ENCODE data around the gene CYP11A1. TPM values are rescaled to one million over a fixed set of nuclear protein-coding genes. Genes with fewer than 3 reads are reported as not detected.
A peak's percentile ranks its signal among the peaks of the same experiment; 100 is the strongest.

CYP11A1 gene
- total RNA-seq, 1 donor from 2014 or later, result 2.0 TPM

- TF ChIP-seq CTCF (IDR thresholded peaks at IDR 0.05; ENCODE audit: unreplicated experiment), result no peak
- peaks cover 82% of the 10 kb centered on the region for H3K27me3 Mint-ChIP-seq
- DNase-seq (ENCODE audit: low spot score, unreplicated experiment), result no peak
These were observed 61.8 kb downstream of the CYP11A1 start for GRCh38 chr15:74305687-74306086.

DNA sequence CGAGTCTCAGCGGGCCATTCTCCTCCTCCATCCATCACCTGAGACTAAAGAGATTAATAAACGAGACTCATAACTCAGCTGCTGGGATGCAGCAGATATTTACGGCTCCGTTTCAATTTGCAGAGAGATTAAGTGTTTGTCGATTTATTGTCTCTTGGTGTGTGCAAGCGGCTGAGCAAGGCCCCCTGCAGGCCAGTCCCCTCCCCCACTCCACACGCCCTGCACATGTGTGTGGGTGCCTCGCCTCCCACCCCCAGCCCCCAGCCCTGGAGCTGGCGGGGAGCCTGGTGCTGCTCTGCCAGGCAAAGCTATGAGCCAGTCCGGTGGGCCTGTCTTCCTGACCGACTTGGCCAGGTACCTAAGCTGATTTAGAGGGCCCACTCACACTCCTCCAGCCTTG is 63.0 kb downstream of the CYP11A1 start:
- H3K36me3 Mint-ChIP-seq (ENCODE audit: insufficient read depth), result no peaks in the 10 kb centered on the region
- no peaks in the 10 kb centered on the region for H3K9me3 Mint-ChIP-seq (ENCODE audit: low read depth)
- no peak overlapping the region for H3K4me3 Mint-ChIP-seq (ENCODE audit: low read depth)
- peaks cover 84% of the 10 kb centered on the region for H3K27me3 Mint-ChIP-seq
- peaks cover 32% of the 10 kb centered on the region for H3K4me1 Mint-ChIP-seq (ENCODE audit: low read depth)
- DNase-seq (ENCODE audit: low spot score, unreplicated experiment), result no peak
- no peak for TF ChIP-seq CTCF (IDR thresholded peaks at IDR 0.05; ENCODE audit: unreplicated experiment)
- H3K27ac Mint-ChIP-seq, result no peak overlapping the region

More at GRCh38 chr15:74305687-74306086, 61.8 kb downstream of the CYP11A1 start:
- no peaks in the 10 kb centered on the region for H3K36me3 Mint-ChIP-seq (ENCODE audit: insufficient read depth)
- H3K4me3 Mint-ChIP-seq (ENCODE audit: low read depth), result no peak overlapping the region
- H3K27ac Mint-ChIP-seq, result no peak overlapping the region
- H3K9me3 Mint-ChIP-seq (ENCODE audit: low read depth), result no peaks in the 10 kb centered on the region
- peaks cover 32% of the 10 kb centered on the region for H3K4me1 Mint-ChIP-seq (ENCODE audit: low read depth)

DNA sequence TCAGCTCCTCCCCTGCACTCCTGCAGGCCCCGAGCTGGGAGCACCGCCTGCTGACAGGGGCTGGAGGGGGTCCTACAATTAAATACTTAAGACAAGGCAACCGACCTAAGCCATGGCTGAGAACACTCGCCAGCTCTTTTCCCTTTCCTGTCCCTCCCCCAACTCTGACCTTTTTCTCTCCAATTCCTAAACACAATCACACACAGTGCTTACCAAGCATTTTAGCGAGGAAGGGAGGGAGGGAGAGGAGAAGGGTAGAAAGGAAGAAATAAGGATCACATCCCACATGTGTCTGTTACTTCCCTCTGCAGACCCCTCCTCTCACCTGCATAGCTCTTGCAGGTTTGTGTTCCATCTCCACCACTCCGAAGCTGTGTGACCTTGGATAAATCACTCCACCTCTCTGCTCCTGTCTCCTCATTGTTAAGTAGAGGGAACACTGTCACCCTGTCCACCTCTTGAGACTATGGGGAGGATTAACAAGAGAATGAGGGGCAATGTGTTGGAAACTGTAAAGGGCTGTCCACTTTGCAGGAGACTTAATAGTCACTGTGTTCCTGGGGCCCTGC is 63.6 kb downstream of the CYP11A1 start:
- Mint-ChIP-seq H3K27me3 (peaks cover 82% of the 10 kb centered on the region), H3K4me3 (ENCODE audit: low read depth) (no peak overlapping the region), H3K27ac (no peak overlapping the region), H3K36me3 (ENCODE audit: insufficient read depth) (no peaks in the 10 kb centered on the region), H3K9me3 (ENCODE audit: low read depth) (no peaks in the 10 kb centered on the region), H3K4me1 (ENCODE audit: low read depth) (peaks cover 31% of the 10 kb centered on the region)
- no peak for TF ChIP-seq CTCF (IDR thresholded peaks at IDR 0.05; ENCODE audit: unreplicated experiment)
- no peak for DNase-seq (ENCODE audit: low spot score, unreplicated experiment)

DNA sequence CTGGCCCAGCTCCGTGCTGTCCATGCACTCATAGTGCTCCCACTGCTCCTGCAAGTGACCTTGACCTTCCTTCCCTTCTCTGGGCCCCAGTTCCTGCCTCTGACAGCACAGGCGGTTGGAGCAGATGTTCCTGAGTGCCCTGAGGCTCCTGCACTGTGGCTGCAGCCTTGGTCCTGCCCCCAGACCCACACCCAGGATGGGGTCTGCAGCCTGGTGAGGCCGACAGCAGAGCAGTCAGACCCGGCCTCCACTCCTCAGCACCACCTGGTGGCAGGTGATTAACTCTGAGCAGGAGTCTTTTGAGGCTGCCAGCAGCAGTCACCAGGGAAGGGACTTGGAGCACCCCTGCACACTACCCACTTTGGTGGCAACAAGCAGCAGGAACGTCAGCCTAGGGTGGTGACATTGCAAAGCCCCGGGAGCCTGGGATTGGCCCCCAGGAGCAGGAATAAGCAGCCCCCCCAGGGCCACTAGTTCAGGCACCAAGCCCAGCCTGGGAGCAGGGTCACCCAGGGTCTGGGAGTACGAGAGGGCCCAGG is 64.6 kb downstream of the CYP11A1 start:
- H3K9me3 Mint-ChIP-seq (ENCODE audit: low read depth), result no peaks in the 10 kb centered on the region
- TF ChIP-seq CTCF (IDR thresholded peaks at IDR 0.05; ENCODE audit: unreplicated experiment), result peak; percentile 76
- H3K27me3 Mint-ChIP-seq, result peaks cover 82% of the 10 kb centered on the region
- DNase-seq (ENCODE audit: low spot score, unreplicated experiment), result peak; percentile 53
- H3K4me1 Mint-ChIP-seq (ENCODE audit: low read depth), result peaks cover 23% of the 10 kb centered on the region
- H3K27ac Mint-ChIP-seq, result no peak overlapping the region
- H3K36me3 Mint-ChIP-seq (ENCODE audit: insufficient read depth), result no peaks in the 10 kb centered on the region
- H3K4me3 Mint-ChIP-seq (ENCODE audit: low read depth), result no peak overlapping the region

DNA sequence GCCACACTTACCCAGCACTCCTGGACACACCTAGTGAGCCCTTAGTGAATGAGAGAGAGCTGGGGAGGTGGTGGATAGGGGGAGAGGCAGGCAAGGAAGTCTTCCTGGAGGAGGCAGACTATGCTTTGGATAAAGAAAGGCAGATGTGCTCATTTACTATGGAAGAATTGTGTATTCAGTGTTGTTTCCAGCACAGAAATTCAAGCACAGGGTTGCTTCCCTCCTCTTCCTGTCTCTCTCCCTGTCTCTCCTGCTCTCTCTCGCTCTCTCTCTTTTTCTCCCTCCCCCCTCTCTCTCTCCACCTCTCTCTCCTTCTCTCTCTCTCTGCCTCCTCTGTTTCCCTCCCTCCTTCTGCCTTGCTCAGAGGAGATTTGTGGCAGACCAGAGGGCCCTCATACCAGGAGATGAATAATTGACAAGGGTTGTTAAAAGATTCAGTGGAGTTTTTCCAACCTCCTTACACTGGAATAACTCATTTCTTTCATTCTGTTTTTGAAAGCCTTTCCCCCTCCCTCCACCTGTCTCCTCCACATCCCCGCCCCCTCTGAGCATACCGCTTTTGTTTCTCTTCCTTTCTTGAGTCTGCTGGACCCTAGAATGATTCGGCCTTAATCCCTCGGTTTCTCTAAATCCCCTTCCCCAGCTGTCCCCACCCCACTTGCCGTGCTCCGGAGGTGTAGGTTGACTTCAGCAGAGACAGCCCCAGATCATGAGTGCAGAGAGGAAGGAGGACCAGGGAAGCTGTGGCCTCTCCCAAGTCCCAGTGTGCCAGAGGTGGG is 65.7 kb downstream of the CYP11A1 start:
- no peak for DNase-seq (ENCODE audit: low spot score, unreplicated experiment)
- no peaks in the 10 kb centered on the region for H3K9me3 Mint-ChIP-seq (ENCODE audit: low read depth)
- no peak overlapping the region for H3K4me3 Mint-ChIP-seq (ENCODE audit: low read depth)
- TF ChIP-seq CTCF (IDR thresholded peaks at IDR 0.05; ENCODE audit: unreplicated experiment), result no peak
- H3K36me3 Mint-ChIP-seq (ENCODE audit: insufficient read depth), result no peaks in the 10 kb centered on the region
- peaks cover 13% of the 10 kb centered on the region for H3K4me1 Mint-ChIP-seq (ENCODE audit: low read depth)
- H3K27ac Mint-ChIP-seq, result no peak overlapping the region
- peaks cover 87% of the 10 kb centered on the region for H3K27me3 Mint-ChIP-seq

Measured in progenitor cell of endocrine pancreas (in vitro differentiated cells).